Testis (tissue), 3 donors: ENCODE results near the gene C2CD4A. TPM values are rescaled to one million over a fixed set of nuclear protein-coding genes. Genes with fewer than 3 reads are reported as not detected.

Experiments
- DNase-seq: peaks from one replicate; pipeline ENCODE4 v3.0.0-alpha.2; 2019
- H3K27ac ChIP-seq, 2 donors: fragments of 200-600 bp; sonication (generic); one replicate each; pipeline ENCODE4 v1.5.1; 2019
- H3K27me3 ChIP-seq: fragments of 200-600 bp; sonication (generic); one replicate; pipeline ENCODE4 v1.5.1; 2019
- H3K36me3 ChIP-seq: fragments of 200-600 bp; sonication (generic); one replicate; pipeline ENCODE4 v1.5.1; 2017; ENCODE audit warnings: low read depth; ENCODE audit errors: missing control alignments
- H3K4me1 ChIP-seq: fragments of 200-600 bp; sonication (generic); one replicate; pipeline ENCODE4 v1.5.1; 2019
- H3K4me3 ChIP-seq, 2 donors: fragments of 200-600 bp; sonication (generic); one replicate each; pipeline ENCODE4 v1.5.1; 2017 to 2019
- H3K9me3 ChIP-seq: fragments of 200-600 bp; sonication (generic); one replicate; pipeline ENCODE4 v1.5.1; 2017
- CTCF ChIP-seq, 3 experiments: fragments of 450-650 bp in 2 of 3; fragments of 200-600 bp in 1 of 3; sonication (generic) in 1 of 3; IDR thresholded peaks; one replicate each; pipeline ENCODE4 v1.5.1; 2016 to 2019; ENCODE audit warnings: antibody characterized with exemption in 3 of 3, mild to moderate bottlenecking in 2 of 3, moderate library complexity in 1 of 3
- POLR2A ChIP-seq: fragments of 450-650 bp; IDR thresholded peaks from one replicate; pipeline ENCODE4 v1.6.1; 2017; ENCODE audit warnings: antibody characterized with exemption, mild to moderate bottlenecking, moderate library complexity
- WGBS, 2 donors: methylation state at CpG; one replicate each; pipeline ENCODE4 v1.1.5; 2018; 5-methylcytosine and 5-hydroxymethylcytosine counted together
- intact Hi-C: fragments of 100-400 bp; cut with DNase I; formaldehyde crosslinking; loops from one replicate; pipeline ENCODE4 v1.15.1; 2023; ENCODE audit warnings: low total_unique reads
- polyA plus RNA-seq: library from polyadenylated mRNA; stranded (reverse); fragments of 350-450 nt; fragmentation: Illumina TruSeq; extraction: RNeasy Lipid Tissue Mini Kit (QIAGEN cat#74804); gene quantifications from one replicate; pipeline ENCODE4 v1.2.3, GENCODE V29; 2014; ENCODE audit warnings: low read depth, low replicate concordance; ENCODE audit not compliant: insufficient read depth
- total RNA-seq, 2 donors: library from RNA; depleted of rRNA; stranded (reverse); fragments of >200 nt; gene quantifications; one replicate each; pipeline ENCODE4 v1.2.3, GENCODE V29; 2016

C2CD4A gene
- total and polyA plus RNA-seq, 3 donors from 2014 or later: 0.08 to 0.39 (median 0.12) TPM

DNA sequence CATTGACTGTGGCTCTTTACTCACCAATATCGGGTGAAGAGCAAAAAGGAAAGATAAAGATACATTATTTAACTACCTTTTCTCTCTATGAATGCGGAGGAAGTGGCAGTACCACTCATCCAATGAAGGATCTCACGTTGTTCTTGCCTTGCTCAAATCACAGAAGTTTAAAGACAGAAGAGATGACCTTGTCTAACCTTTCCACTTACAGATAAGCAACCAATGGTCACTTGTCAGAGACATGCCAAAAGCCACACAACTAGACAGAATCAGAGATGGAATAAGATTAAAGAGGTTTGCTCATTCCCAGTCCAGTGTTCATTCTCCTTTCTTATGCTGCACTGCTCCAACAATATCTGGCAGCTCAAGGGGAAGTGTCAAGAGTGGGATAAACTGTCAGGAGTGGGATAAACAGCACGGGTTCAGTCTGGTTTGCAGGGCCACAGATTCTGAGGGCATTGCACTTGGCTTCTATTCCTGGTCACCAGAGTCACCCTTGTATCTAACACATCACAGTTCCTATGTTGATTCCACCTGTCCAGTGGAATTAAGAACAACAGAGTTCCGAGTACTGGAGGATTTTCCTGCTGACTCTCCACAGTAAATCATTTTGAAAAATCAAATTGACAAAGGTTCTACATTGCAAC lies 13.2 kb upstream of the C2CD4A start:
- H3K27ac ChIP-seq: no peak overlapping the region
- 72 to 74% methylated on average over 5 of the region's 5 CpGs for WGBS, 2 donors
- DNase-seq: no peak
- no peaks in the 10 kb centered on the region for H3K4me1 ChIP-seq
- H3K9me3 ChIP-seq: no peaks in the 10 kb centered on the region
- TF ChIP-seq CTCF (IDR thresholded peaks at IDR 0.05) (no peak), POLR2A (no peak)
- no peaks in the 10 kb centered on the region for H3K27me3 ChIP-seq
- H3K4me3 ChIP-seq: no peak overlapping the region
- H3K36me3 ChIP-seq: no peaks in the 10 kb centered on the region
- intact Hi-C loops: no loop called here

- Histone ChIP-seq H3K27ac (no peak overlapping the region), H3K9me3 (no peaks in the 10 kb centered on the region), H3K4me1 (no peaks in the 10 kb centered on the region), H3K27me3 (no peaks in the 10 kb centered on the region), H3K4me3 (no peak overlapping the region), H3K36me3 (no peaks in the 10 kb centered on the region)
- intact Hi-C loops: no loop called here
- TF ChIP-seq CTCF (IDR thresholded peaks at IDR 0.05) (no peak), POLR2A (no peak)
- no peak for DNase-seq
- 86 to 90% methylated on average over 5 of the region's 5 CpGs for WGBS, 2 donors
Measured at GRCh38 chr15:62054979-62055378, 11.8 kb upstream of the C2CD4A start.

- no peaks in the 10 kb centered on the region for H3K27me3 ChIP-seq
- H3K27ac ChIP-seq: no peak overlapping the region
- H3K36me3 ChIP-seq: no peaks in the 10 kb centered on the region
- WGBS, 2 donors: 77 to 82% methylated on average over 4 of the region's 4 CpGs
- intact Hi-C loops: no loop called here
- H3K9me3 ChIP-seq: no peaks in the 10 kb centered on the region
- DNase-seq: no peak
- H3K4me1 ChIP-seq: no peaks in the 10 kb centered on the region
- no peak for TF ChIP-seq POLR2A
- no peak for TF ChIP-seq CTCF (IDR thresholded peaks at IDR 0.05)
- H3K4me3 ChIP-seq: no peak overlapping the region
Measured at GRCh38 chr15:62057341-62057980, 9.3 kb upstream of the C2CD4A start.

- no peak for DNase-seq
- TF ChIP-seq CTCF (IDR thresholded peaks at IDR 0.05) (no peak), POLR2A (no peak)
- H3K27ac ChIP-seq: no peak overlapping the region
- intact Hi-C loops: no loop called here
- no peaks in the 10 kb centered on the region for H3K27me3 ChIP-seq
- no peaks in the 10 kb centered on the region for H3K9me3 ChIP-seq
- H3K4me1 ChIP-seq: no peaks in the 10 kb centered on the region
- 75 to 77% methylated on average over 5 of the region's 5 CpGs for WGBS, 2 donors
- no peaks in the 10 kb centered on the region for H3K36me3 ChIP-seq
- H3K4me3 ChIP-seq: no peak overlapping the region
Measured at GRCh38 chr15:62058327-62059028, 8.3 kb upstream of the C2CD4A start.
